Ovary (tissue), 9 donors: ENCODE data around the gene TTC21A. TPM values are rescaled to one million over a fixed set of nuclear protein-coding genes. Genes with fewer than 3 reads are reported as not detected.

Source experiments
- DNase-seq, 5 donors: peaks; one replicate each; pipeline ENCODE4 v3.0.0-alpha.2; 2019 to 2020
- H3K27ac ChIP-seq, 2 donors: fragments of 200-600 bp; one replicate each; pipeline versions ENCODE4 v1.5.1 to v1.8.0; 2019 to 2022
- H3K27me3 ChIP-seq: fragments of 200-600 bp; one replicate; pipeline ENCODE4 v1.8.0; 2022
- H3K36me3 ChIP-seq: fragments of 200-600 bp; sonication (generic); one replicate; pipeline ENCODE4 v1.5.1; 2019
- H3K4me1 ChIP-seq: one replicate; pipeline ENCODE4 v1.8.1; 2013; ENCODE audit warnings: mild to moderate bottlenecking, moderate library complexity; ENCODE audit not compliant: insufficient read depth
- H3K4me3 ChIP-seq: fragments of 200-600 bp; sonication (generic); one replicate; pipeline ENCODE4 v1.5.1; 2017
- H3K9me3 ChIP-seq, 2 donors: fragments of 200-600 bp in 1 of 2; sonication (generic) in 1 of 2; one replicate each; pipeline versions ENCODE4 v1.5.1 to v1.8.1; 2013 to 2019; ENCODE audit warnings: mild to moderate bottlenecking in 1 of 2, moderate library complexity in 1 of 2
- EP300 ChIP-seq: sonication (generic); formaldehyde crosslinking; IDR thresholded peaks from one replicate; pipeline ENCODE4 v1.6.1; 2017; ENCODE audit warnings: antibody characterized with exemption
- POLR2A ChIP-seq: fragments of 450-650 bp; IDR thresholded peaks from one replicate; pipeline ENCODE4 v1.6.1; 2017; ENCODE audit warnings: antibody characterized with exemption, mild to moderate bottlenecking, moderate library complexity
- WGBS, 3 donors: extraction: QIAGEN DNeasy Blood & Tissue Kit in 1 of 3; methylation state at CpG; one replicate each; pipeline versions ENCODE4 v1.1.5 to v1.1.7; 2013 to 2017; 5-methylcytosine and 5-hydroxymethylcytosine counted together
- intact Hi-C, 4 donors: fragments of 100-400 bp; cut with DNase I; formaldehyde crosslinking; loops; one replicate each; pipeline versions ENCODE4 v1.11.0 to v1.15.1; 2022 to 2023
- polyA plus RNA-seq, 2 donors: library from polyadenylated mRNA; stranded (reverse); fragments of 200-250 nt in 1 of 2; fragments of 350-450 nt in 1 of 2; fragmentation: Illumina TruSeq in 1 of 2; extraction: RNeasy Lipid Tissue Mini Kit (QIAGEN cat#74804) in 1 of 2; gene quantifications; one replicate each; pipeline ENCODE4 v1.2.3, GENCODE V29; 2013 to 2014
- total RNA-seq, 7 donors: library from RNA; depleted of rRNA in 2 of 7; stranded (reverse); fragments of >200 nt in 2 of 7; fragmentation: NEBNext Ultra II Directional in 3 of 7; extraction: Animal tissue kit (Norgen Biotek cat#: 25700) in 3 of 7; gene quantifications; one replicate each; pipeline versions ENCODE4 v1.1.0 to v1.2.4, GENCODE V29; 2016 to 2023
- TF ChIP-seq, protein P1 (sequence below), 3 donors: fragments of 450-650 bp in 2 of 3; fragments of 200-600 bp in 1 of 3; IDR thresholded peaks; one replicate each; pipeline versions ENCODE4 v1.5.1 to v1.8.0; 2016 to 2022; ENCODE audit warnings: antibody characterized with exemption in 3 of 3, mild to moderate bottlenecking in 1 of 3
- donor health status: DM: no; HTN: no; CAD: no; lungs with moderate emphysema.
- donor health status: DM: no; HTN: no; CAD: no.
- donor health status: Bipolar disorder and iron deficiency.
- donor health status: DM: yes; HTN: yes; CAD: no.
- donor health status: DM: no; HTN: no; CAD: no.
- donor health status: DM: yes; HTN: yes; CAD: no.

The TTC21A gene
- total and polyA plus RNA-seq, 9 donors = 4.2 to 21.4 (median 6.6) TPM

DNA sequence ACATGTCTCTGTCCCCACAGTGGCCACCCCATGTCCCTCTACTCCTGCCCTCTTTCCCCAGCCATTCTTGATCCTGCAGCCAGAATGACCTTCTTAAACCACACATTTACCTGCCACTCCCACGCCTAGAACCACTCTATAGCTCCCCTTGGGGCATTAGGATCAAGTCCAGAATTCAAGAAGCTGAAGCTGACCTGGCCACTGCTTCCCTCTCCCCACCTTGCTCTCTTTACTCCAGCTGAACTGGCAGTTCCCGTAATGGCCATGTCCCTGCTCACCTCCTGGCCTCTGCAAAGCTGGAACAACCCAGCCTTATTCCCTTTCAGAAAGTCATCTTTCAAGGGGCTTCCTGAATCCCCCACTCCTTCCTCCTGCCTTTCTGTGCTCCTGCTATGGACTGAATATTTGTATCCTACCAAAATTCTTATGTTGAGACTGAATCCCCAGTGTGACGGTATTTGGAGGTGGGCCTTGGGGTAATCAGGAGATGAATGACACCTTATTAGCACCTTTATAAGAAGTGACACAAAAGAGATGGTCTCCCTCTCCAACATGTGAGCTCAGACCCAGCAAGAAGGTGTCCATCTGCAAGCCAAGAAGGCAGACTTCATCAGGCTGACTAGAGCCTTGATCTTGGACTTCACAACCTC, 42.1 kb downstream of the TTC21A start:
- no peak for DNase-seq
- intact Hi-C loops = loop anchor here in 2 of 4 donors (5.0 kb wide), 2 partner anchors 38 to 42 kb away; partner anchors contain the start of genes GORASP1 (in 1 of the 2) and TTC21A (in 1 of the 2)
- Histone ChIP-seq H3K4me3 (no peak overlapping the region), H3K27me3 (no peaks in the 10 kb centered on the region), H3K4me1 (peaks cover 38% of the 10 kb centered on the region), H3K27ac (peak overlapping the region in 1 of 2 donors; percentile 95), H3K9me3 (no peaks in the 10 kb centered on the region), H3K36me3 (no peaks in the 10 kb centered on the region)
- TF ChIP-seq, protein P1, sequence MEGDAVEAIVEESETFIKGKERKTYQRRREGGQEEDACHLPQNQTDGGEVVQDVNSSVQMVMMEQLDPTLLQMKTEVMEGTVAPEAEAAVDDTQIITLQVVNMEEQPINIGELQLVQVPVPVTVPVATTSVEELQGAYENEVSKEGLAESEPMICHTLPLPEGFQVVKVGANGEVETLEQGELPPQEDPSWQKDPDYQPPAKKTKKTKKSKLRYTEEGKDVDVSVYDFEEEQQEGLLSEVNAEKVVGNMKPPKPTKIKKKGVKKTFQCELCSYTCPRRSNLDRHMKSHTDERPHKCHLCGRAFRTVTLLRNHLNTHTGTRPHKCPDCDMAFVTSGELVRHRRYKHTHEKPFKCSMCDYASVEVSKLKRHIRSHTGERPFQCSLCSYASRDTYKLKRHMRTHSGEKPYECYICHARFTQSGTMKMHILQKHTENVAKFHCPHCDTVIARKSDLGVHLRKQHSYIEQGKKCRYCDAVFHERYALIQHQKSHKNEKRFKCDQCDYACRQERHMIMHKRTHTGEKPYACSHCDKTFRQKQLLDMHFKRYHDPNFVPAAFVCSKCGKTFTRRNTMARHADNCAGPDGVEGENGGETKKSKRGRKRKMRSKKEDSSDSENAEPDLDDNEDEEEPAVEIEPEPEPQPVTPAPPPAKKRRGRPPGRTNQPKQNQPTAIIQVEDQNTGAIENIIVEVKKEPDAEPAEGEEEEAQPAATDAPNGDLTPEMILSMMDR (IDR thresholded peaks at IDR 0.05) = no peak
- TF ChIP-seq EP300 (no peak), POLR2A (no peak)
- WGBS, 3 donors = 86 to 90% (median 90%) methylated on average over 3 of the region's 3 CpGs

DNA sequence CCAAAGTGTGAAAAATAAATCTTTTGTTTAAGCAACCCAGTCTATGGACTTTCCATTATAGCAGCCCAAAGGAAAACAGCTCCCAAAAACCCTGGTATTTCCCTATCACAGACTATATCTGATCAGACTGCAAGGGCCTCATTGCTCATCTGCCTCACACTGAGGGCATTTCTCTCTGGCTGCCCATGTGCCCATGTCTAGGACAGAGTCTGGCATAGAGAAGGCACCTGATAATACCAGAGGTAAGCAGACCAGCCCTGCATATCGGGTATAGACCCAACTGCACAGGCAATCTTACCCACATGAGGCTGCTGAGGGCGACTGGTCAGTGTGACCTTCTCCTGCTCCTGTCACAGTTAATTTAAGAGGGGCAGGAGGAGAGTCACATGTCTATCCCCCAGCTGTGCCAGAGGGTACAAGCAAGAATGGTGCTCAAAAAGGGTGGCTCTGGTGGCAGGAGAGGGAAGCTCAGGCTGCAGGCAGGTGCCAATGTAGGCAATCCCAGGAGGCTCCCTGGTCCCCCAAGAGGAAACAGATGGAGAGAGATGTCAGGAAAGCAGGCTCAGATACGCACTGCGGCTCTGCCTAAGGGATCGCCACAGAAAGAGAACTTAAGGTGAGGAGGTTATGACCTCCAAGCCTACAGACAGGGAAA, 42.8 kb downstream of the TTC21A start:
- Histone ChIP-seq H3K27me3 (no peaks in the 10 kb centered on the region), H3K9me3 (no peaks in the 10 kb centered on the region), H3K4me3 (peak overlapping the region; percentile 99), H3K27ac (peak overlapping the region; percentile 91 to 95), H3K4me1 (peaks cover 38% of the 10 kb centered on the region), H3K36me3 (no peaks in the 10 kb centered on the region)
- DNase-seq = peak in 2 of 5 donors; percentile 35 to 42
- WGBS, 3 donors = 23 to 35% (median 24%) methylated on average over 5 of the region's 5 CpGs
- TF ChIP-seq, protein P1 (IDR thresholded peaks at IDR 0.05) = no peak
- intact Hi-C loops = no loop called here

DNA sequence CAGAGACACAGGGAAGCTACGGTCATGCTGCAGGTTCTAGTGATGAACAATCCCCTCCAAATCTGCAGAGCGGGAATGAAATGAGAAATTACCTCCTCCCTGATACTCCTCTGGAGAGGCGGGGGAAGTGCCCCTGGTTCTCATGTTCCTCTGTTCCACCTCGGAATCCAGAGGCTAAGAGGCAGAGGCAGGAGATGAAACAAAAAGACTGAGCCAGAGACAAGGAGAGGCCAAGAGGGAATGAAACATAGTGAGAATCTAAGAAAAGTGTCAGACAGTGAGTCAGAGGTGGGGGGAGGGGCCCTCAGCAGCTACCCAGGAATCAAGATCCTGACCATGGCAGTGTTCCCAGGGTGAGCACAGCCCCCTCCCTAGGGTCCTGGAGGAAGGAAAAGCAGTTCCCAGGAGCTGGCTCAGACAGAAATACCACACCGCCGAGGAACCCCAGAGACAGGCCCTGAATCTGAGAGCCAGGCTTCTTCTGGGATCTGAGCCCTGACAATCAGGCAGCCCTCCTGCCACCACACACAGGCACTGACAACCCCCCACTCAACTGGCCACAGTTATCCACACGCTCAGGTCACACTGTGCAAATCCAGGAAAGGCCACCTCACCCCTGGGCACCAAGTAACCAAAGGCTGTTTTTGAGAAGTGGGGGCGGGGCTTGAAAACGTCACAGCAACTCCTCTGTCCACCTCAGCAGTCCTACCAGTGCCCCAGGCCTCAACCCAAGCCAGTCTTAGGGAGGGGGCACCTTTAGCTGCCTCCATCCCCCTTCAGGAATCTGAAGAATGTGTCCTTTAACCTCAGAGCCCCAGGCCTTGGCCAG, 43.5 kb downstream of the TTC21A start:
- no peaks in the 10 kb centered on the region for H3K9me3 ChIP-seq
- intact Hi-C loops = no loop called here
- peak; percentile 40 for TF ChIP-seq POLR2A
- TF ChIP-seq, protein P1 (IDR thresholded peaks at IDR 0.05) = no peak
- H3K36me3 ChIP-seq = no peaks in the 10 kb centered on the region
- H3K4me1 ChIP-seq = peaks cover 38% of the 10 kb centered on the region
- peak overlapping the region; percentile 91 to 95 for H3K27ac ChIP-seq
- no peaks in the 10 kb centered on the region for H3K27me3 ChIP-seq
- peak; percentile 93 to 97 (median 96) for DNase-seq
- H3K4me3 ChIP-seq = peak overlapping the region; percentile 99
- 5 to 6% (median 6%) methylated on average over 9 of the region's 9 CpGs for WGBS, 3 donors

DNA sequence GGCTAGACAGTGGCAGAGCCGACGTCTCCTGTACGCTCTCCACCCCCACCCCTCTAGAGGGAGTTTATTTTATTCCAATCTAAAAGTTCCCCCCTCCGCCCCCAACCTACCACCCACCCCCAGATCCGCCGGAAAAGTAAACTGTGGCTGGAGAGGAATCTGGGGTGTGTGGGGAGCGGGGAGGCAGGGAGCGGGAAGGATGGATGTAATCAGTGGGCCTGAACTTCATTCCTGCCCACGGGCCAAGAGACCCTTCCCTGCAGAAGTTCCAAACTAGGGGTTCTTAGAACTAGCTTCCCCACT, 46.4 kb downstream of the TTC21A start:
- intact Hi-C loops = no loop called here
- Histone ChIP-seq H3K36me3 (no peaks in the 10 kb centered on the region), H3K9me3 (no peaks in the 10 kb centered on the region), H3K27ac (peak overlapping the region; percentile 79 to 91), H3K4me3 (peak overlapping the region; percentile 99), H3K4me1 (peaks cover 9% of the 10 kb centered on the region), H3K27me3 (no peaks in the 10 kb centered on the region)
- 15 to 23% (median 18%) methylated on average over 9 of the region's 9 CpGs for WGBS, 3 donors
- TF ChIP-seq, protein P1 (IDR thresholded peaks at IDR 0.05) = no peak
- TF ChIP-seq POLR2A (no peak), EP300 (no peak)
- DNase-seq = no peak
